Measurements from ENCODE around the gene TNFSF13. TPM values are rescaled to one million over a fixed set of nuclear protein-coding genes. Genes with fewer than 3 reads are reported as not detected.

TNFSF13 gene
- total RNA-seq, 1 donor: 1.1 TPM

DNA sequence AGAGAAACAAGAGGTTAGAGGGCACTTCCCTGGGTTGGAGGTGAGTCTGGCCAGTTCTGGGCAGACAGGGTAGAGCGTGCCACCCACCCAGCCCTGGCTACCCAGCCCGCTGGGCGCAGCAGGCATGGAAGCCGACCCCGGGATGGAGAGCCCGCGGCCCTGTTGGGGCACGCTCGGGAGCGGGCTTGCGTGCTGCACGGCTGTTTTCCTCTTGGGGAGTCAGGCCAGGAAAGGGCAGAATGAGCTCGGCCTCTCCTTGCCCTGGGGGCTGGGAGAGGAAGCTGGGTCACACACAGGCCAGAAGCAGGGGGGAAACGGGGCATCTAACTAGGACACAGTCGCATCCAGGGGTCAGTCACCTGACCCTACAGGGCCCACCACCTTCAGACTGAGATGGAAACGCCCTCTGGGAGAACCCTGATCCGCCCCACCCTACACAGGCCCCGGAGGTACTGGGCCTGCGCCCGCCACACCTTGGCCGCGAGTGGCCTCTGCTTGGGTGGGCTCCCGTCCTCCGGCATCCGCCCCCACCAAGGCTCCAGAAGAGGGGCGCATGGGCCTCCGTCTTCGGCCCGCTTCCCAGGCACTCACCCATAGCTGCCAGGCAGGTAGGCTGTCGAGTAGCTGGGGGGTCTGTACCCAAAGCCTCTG is 30.1 kb downstream of the TNFSF13 start:
- peaks cover 19% of the 10 kb centered on the region for H4K20me1 ChIP-seq (ENCODE audit: insufficient read depth, low read length)
- DNase-seq (ENCODE audit: insufficient read length, low spot score, missing footprints): no peak
- H3K9me3 ChIP-seq (ENCODE audit: low read depth, low read length): no peaks in the 10 kb centered on the region
- peak overlapping the region; percentile 56 for H3K4me2 ChIP-seq (ENCODE audit: insufficient read depth, low read length)
- H3K27ac ChIP-seq (ENCODE audit: low read depth, low read length): peak overlapping the region; percentile 2
- H2AFZ ChIP-seq (ENCODE audit: low read length): no peak overlapping the region
- H3K4me3 ChIP-seq (ENCODE audit: insufficient read depth, low read length): no peak overlapping the region
- TF ChIP-seq, protein P1, sequence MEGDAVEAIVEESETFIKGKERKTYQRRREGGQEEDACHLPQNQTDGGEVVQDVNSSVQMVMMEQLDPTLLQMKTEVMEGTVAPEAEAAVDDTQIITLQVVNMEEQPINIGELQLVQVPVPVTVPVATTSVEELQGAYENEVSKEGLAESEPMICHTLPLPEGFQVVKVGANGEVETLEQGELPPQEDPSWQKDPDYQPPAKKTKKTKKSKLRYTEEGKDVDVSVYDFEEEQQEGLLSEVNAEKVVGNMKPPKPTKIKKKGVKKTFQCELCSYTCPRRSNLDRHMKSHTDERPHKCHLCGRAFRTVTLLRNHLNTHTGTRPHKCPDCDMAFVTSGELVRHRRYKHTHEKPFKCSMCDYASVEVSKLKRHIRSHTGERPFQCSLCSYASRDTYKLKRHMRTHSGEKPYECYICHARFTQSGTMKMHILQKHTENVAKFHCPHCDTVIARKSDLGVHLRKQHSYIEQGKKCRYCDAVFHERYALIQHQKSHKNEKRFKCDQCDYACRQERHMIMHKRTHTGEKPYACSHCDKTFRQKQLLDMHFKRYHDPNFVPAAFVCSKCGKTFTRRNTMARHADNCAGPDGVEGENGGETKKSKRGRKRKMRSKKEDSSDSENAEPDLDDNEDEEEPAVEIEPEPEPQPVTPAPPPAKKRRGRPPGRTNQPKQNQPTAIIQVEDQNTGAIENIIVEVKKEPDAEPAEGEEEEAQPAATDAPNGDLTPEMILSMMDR (IDR thresholded peaks at IDR 0.05; ENCODE audit: extremely low read depth, low read depth, low read length): no peak
- H3K79me2 ChIP-seq (ENCODE audit: insufficient read depth, low read length): peaks cover 30% of the 10 kb centered on the region
- H3K4me1 ChIP-seq (ENCODE audit: insufficient read depth, low read length): peaks cover 43% of the 10 kb centered on the region
- no peaks in the 10 kb centered on the region for H3K27me3 ChIP-seq (ENCODE audit: insufficient read depth, low read length)
- H3K36me3 ChIP-seq (ENCODE audit: insufficient read depth, low read length): peaks cover 41% of the 10 kb centered on the region

DNA sequence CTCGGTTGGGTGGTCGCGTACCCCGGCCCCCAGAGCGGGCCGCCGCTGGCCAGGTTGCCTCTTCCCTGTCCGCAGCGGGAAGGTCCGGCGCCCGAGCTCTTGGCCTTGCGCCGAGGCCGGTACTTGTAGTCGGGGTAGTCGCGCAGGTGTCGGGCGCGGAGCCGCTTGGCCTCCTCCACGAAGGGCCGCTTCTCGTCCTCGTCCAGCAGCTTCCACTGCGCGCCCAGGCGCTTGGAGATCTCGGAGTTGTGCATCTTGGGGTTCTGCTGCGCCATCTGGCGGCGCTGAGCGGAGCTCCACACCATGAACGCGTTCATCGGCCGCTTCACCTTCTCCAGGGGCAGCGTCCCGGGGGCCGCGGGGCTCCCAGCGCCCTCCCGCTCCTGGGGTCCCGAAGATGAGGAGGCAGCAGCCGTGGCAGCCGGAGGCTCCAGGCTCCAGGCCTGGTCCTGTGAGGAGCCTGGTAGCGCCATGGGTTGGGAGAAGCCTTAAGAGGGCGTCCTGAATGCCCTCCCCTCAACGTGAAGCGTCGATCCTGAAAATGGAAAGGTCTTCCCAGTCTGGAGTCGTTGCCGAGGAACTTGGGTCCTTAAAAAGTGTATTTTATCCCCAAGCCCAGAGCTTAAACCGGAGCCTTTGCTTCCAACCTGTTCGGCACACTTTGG is 30.8 kb downstream of the TNFSF13 start:
- Histone ChIP-seq H3K79me2 (ENCODE audit: insufficient read depth, low read length) (peaks cover 27% of the 10 kb centered on the region), H3K36me3 (ENCODE audit: insufficient read depth, low read length) (peaks cover 48% of the 10 kb centered on the region), H3K4me1 (ENCODE audit: insufficient read depth, low read length) (peaks cover 41% of the 10 kb centered on the region), H3K4me3 (ENCODE audit: insufficient read depth, low read length) (peak overlapping the region; percentile 15), H3K4me2 (ENCODE audit: insufficient read depth, low read length) (peak overlapping the region; percentile 56), H3K27ac (ENCODE audit: low read depth, low read length) (peak overlapping the region; percentile 2), H3K27me3 (ENCODE audit: insufficient read depth, low read length) (no peaks in the 10 kb centered on the region), H4K20me1 (ENCODE audit: insufficient read depth, low read length) (peaks cover 19% of the 10 kb centered on the region), H3K9me3 (ENCODE audit: low read depth, low read length) (no peaks in the 10 kb centered on the region), H2AFZ (ENCODE audit: low read length) (no peak overlapping the region)
- TF ChIP-seq, protein P1 (IDR thresholded peaks at IDR 0.05; ENCODE audit: extremely low read depth, low read depth, low read length): peak; percentile 77
- DNase-seq (ENCODE audit: insufficient read length, low spot score, missing footprints): peak; percentile 98

DNA sequence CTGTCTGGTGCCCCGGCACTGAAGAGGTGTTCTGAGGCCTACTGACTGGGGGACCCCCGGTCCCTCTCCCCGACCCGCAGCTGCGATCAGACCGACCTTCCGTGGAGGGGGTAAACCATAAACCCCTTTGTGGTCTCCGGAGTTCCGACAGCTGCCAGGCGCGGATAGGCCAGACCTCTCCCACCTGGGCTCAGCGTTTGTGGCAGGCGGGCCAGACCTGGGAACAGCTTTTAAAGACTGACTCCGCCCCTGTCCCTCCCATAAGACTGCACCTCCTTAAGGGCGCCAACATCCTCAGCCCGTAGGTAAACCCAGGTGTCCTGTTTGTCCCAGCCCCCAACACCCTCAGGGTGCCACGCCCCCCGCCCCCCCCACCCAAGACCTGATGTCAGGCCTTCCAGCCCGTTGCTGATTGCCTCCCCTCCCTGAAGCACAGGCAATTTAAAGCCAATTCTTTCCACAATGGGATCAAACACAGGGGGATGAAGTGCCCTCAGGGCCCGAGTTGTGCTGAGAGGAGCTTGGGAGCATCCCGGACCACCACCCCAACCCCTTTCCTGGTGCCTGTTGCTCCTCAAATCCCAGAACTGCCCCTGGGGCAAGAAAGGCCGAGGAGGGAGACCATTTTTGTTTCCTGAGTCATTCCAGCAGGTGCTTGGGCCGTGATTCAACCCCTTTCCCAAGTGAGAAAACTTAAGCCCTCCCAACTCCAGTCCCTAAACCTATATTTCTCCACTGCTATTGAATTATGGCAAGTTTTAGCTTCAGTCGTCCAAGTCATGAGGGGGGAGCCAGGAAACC is 31.5 kb downstream of the TNFSF13 start, which contains the start of gene SOX15:
TSS of gene SOX15 (minus strand) at position 204 of the 801 bp plus-strand sequence. CDS start 418 bp downstream, outside the sequence.
- TF ChIP-seq, protein P1 (IDR thresholded peaks at IDR 0.05; ENCODE audit: extremely low read depth, low read depth, low read length): no peak
- Histone ChIP-seq H3K36me3 (ENCODE audit: insufficient read depth, low read length) (peaks cover 54% of the 10 kb centered on the region), H3K4me1 (ENCODE audit: insufficient read depth, low read length) (peaks cover 36% of the 10 kb centered on the region), H3K27me3 (ENCODE audit: insufficient read depth, low read length) (no peaks in the 10 kb centered on the region), H3K9me3 (ENCODE audit: low read depth, low read length) (no peaks in the 10 kb centered on the region), H3K4me3 (ENCODE audit: insufficient read depth, low read length) (peak within 1 kb of the TSS; percentile 15), H3K79me2 (ENCODE audit: insufficient read depth, low read length) (peaks cover 21% of the 10 kb centered on the region), H3K27ac (ENCODE audit: low read depth, low read length) (peak within 1 kb of the TSS; percentile 57), H4K20me1 (ENCODE audit: insufficient read depth, low read length) (peaks cover 19% of the 10 kb centered on the region), H2AFZ (ENCODE audit: low read length) (no peak within 1 kb of the TSS), H3K4me2 (ENCODE audit: insufficient read depth, low read length) (peak within 1 kb of the TSS; percentile 56)
- peak; percentile 96 for DNase-seq (ENCODE audit: insufficient read length, low spot score, missing footprints)

Data from osteoblast (primary cell).